Measurements from ENCODE around the gene STN1. TPM values are rescaled to one million over a fixed set of nuclear protein-coding genes. Genes with fewer than 3 reads are reported as not detected.

The STN1 gene
- total RNA-seq, 1 donor: 34.9 TPM

GRCh38 chr10:103896225-103896624 lies 21.8 kb downstream of the STN1 start:
- peak; percentile 11 for DNase-seq (ENCODE audit: low read depth)

GRCh38 chr10:103895411-103896186 lies 22.4 kb downstream of the STN1 start:
- TF ChIP-seq CTCF (IDR thresholded peaks at IDR 0.05; ENCODE audit: insufficient read depth, low read length): no peak
- DNase-seq (ENCODE audit: low read depth): peak; percentile 74

More at GRCh38 chr10:103896225-103896624, 21.8 kb downstream of the STN1 start:
- H3K4me3 ChIP-seq (ENCODE audit: low read depth, low read length): no peak overlapping the region
- TF ChIP-seq CTCF (IDR thresholded peaks at IDR 0.05; ENCODE audit: insufficient read depth, low read length): no peak

GRCh38 chr10:103894441-103894864 lies 23.5 kb downstream of the STN1 start:
- DNase-seq (ENCODE audit: low read depth): peak; percentile 93
- H3K4me3 ChIP-seq (ENCODE audit: low read depth, low read length): no peak overlapping the region
- TF ChIP-seq CTCF (IDR thresholded peaks at IDR 0.05; ENCODE audit: insufficient read depth, low read length): no peak

More at GRCh38 chr10:103895411-103896186, 22.4 kb downstream of the STN1 start:
- H3K4me3 ChIP-seq (ENCODE audit: low read depth, low read length): no peak overlapping the region

- TF ChIP-seq CTCF (IDR thresholded peaks at IDR 0.05; ENCODE audit: insufficient read depth, low read length): no peak
- no peak overlapping the region for H3K4me3 ChIP-seq (ENCODE audit: low read depth, low read length)
- DNase-seq (ENCODE audit: low read depth): no peak
Observed at GRCh38 chr10:103893817-103894216, 24.2 kb downstream of the STN1 start.

- H3K4me3 ChIP-seq (ENCODE audit: low read depth, low read length): no peak overlapping the region
- no peak for TF ChIP-seq CTCF (IDR thresholded peaks at IDR 0.05; ENCODE audit: insufficient read depth, low read length)
- DNase-seq (ENCODE audit: low read depth): no peak
Observed at GRCh38 chr10:103892181-103892580, 25.8 kb downstream of the STN1 start.

- H3K4me3 ChIP-seq (ENCODE audit: low read depth, low read length): no peak overlapping the region
- DNase-seq (ENCODE audit: low read depth): no peak
- no peak for TF ChIP-seq CTCF (IDR thresholded peaks at IDR 0.05; ENCODE audit: insufficient read depth, low read length)
Observed at GRCh38 chr10:103890688-103891087, 27.3 kb downstream of the STN1 start.

All from fibroblast of the aortic adventitia (primary cell).